Esophagus squamous epithelium (tissue), 4 donors: Measurements from ENCODE around the gene ZNF550.

Experiments
- CTCF ChIP-seq, 6 experiments: fragments of 450-650 bp in 4 of 6; fragments of 200-600 bp in 2 of 6; sonication (generic) in 2 of 6; IDR thresholded peaks; one replicate each; pipeline ENCODE4 v1.5.1; 2016 to 2019; ENCODE audit warnings: antibody characterized with exemption in 6 of 6, mild to moderate bottlenecking in 4 of 6, moderate library complexity in 4 of 6
- POLR2A ChIP-seq, 4 donors: fragments of 450-650 bp; IDR thresholded peaks; one replicate each; pipeline ENCODE4 v1.6.1; 2017; ENCODE audit warnings: antibody characterized with exemption in 4 of 4, mild to moderate bottlenecking in 4 of 4, moderate library complexity in 3 of 4

GRCh38 chr19:57576661-57577060 is 17.0 kb upstream of the ZNF550 start:
- TF ChIP-seq CTCF (IDR thresholded peaks at IDR 0.05) (no peak), POLR2A (IDR thresholded peaks at IDR 0.05) (no peak)
